NB4 (cell line): ENCODE results near the gene GRID1.

ENCODE experiments used
- POLR2A ChIP-seq: IDR thresholded peaks from 2 replicates; pipeline ENCODE4 v1.6.1; 2011; ENCODE audit warnings: mild to moderate bottlenecking; ENCODE audit not compliant: insufficient read length; ENCODE audit errors: extremely low read depth
- TF ChIP-seq, protein P1 (sequence below): IDR thresholded peaks from one replicate; pipeline ENCODE4 v1.5.1; 2012; ENCODE audit warnings: low read depth, low read length
- TF ChIP-seq, protein P2 (sequence below): IDR thresholded peaks from 2 replicates; pipeline ENCODE4 v1.6.1; 2011; ENCODE audit warnings: low read depth, low read length

GRCh38 chr10:86178401-86179152 lies 188.0 kb downstream of the GRID1 start:
- no peak for TF ChIP-seq POLR2A
- TF ChIP-seq, protein P1, sequence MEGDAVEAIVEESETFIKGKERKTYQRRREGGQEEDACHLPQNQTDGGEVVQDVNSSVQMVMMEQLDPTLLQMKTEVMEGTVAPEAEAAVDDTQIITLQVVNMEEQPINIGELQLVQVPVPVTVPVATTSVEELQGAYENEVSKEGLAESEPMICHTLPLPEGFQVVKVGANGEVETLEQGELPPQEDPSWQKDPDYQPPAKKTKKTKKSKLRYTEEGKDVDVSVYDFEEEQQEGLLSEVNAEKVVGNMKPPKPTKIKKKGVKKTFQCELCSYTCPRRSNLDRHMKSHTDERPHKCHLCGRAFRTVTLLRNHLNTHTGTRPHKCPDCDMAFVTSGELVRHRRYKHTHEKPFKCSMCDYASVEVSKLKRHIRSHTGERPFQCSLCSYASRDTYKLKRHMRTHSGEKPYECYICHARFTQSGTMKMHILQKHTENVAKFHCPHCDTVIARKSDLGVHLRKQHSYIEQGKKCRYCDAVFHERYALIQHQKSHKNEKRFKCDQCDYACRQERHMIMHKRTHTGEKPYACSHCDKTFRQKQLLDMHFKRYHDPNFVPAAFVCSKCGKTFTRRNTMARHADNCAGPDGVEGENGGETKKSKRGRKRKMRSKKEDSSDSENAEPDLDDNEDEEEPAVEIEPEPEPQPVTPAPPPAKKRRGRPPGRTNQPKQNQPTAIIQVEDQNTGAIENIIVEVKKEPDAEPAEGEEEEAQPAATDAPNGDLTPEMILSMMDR = peak; percentile 66
- TF ChIP-seq, protein P2, sequence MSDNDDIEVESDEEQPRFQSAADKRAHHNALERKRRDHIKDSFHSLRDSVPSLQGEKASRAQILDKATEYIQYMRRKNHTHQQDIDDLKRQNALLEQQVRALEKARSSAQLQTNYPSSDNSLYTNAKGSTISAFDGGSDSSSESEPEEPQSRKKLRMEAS = no peak
